Kidney (tissue), 14 donors: Measurements from ENCODE around the gene MEIS2. TPM values are rescaled to one million over a fixed set of nuclear protein-coding genes. Genes with fewer than 3 reads are reported as not detected.

Source experiments
- DNase-seq, 5 donors: peaks; one replicate each; pipeline ENCODE4 v3.0.0-alpha.2; 2013 to 2020
- FAIRE-seq: peaks from 2 replicates; lab custom pipeline; 2012; peaks lifted over from hg19 to GRCh38; lab: Jason Lieb, UNC
- H3K27ac ChIP-seq, 2 donors: one replicate each; pipeline ENCODE4 v1.7.0; 2013; ENCODE audit warnings: low read depth in 2 of 2, low read length in 2 of 2, inconsistent platforms in 1 of 2
- H3K27me3 ChIP-seq: one replicate; pipeline ENCODE4 v1.7.1; 2013; ENCODE audit warnings: low read length, inconsistent platforms; ENCODE audit not compliant: control insufficient read depth, insufficient read depth
- H3K36me3 ChIP-seq, 3 donors: one replicate each; pipeline versions ENCODE4 v1.7.0 to v1.7.1; 2013; ENCODE audit warnings: low read length in 3 of 3, control low read depth in 1 of 3, inconsistent platforms in 1 of 3; ENCODE audit not compliant: insufficient read depth in 3 of 3, control insufficient read depth in 2 of 3
- H3K4me1 ChIP-seq, 3 donors: one replicate each; pipeline versions ENCODE4 v1.7.0 to v1.7.1; 2013; ENCODE audit warnings: low read length in 3 of 3, inconsistent platforms in 1 of 3, low read depth in 1 of 3; ENCODE audit not compliant: control insufficient read depth in 2 of 3, insufficient read depth in 2 of 3
- H3K4me3 ChIP-seq, 3 donors: one replicate each; pipeline versions ENCODE4 v1.7.0 to v1.8.1; 2013; ENCODE audit warnings: low read length in 3 of 3, control low read depth in 1 of 3, inconsistent platforms in 1 of 3
- H3K9ac ChIP-seq, 3 donors: one replicate each; pipeline versions ENCODE4 v1.7.0 to v1.7.1; 2013; ENCODE audit warnings: low read length in 3 of 3, control low read depth in 1 of 3, inconsistent platforms in 1 of 3
- H3K9me3 ChIP-seq, 3 donors: one replicate each; pipeline versions ENCODE4 v1.7.0 to v1.7.1; 2013; ENCODE audit warnings: low read length in 3 of 3, control low read depth in 1 of 3, inconsistent platforms in 1 of 3; ENCODE audit not compliant: control insufficient read depth in 2 of 3, insufficient read depth in 1 of 3
- CTCF ChIP-seq: IDR thresholded peaks from 3 replicates; pipeline ENCODE4 v1.5.1; 2012; ENCODE audit warnings: mild to moderate bottlenecking, moderate library complexity, borderline replicate concordance; ENCODE audit not compliant: insufficient read depth; ENCODE audit errors: extremely low read depth
- intact Hi-C: fragments of 100-400 bp; cut with DNase I; formaldehyde crosslinking; loops from one replicate; pipeline ENCODE4 v1.11.1; 2022
- polyA plus RNA-seq: library from polyadenylated mRNA; stranded (reverse); fragments of 350-450 nt; fragmentation: Illumina TruSeq; extraction: RNeasy Lipid Tissue Mini Kit (QIAGEN cat#74804); gene quantifications from one replicate; pipeline ENCODE4 v1.2.3, GENCODE V29; 2014; ENCODE audit warnings: low read depth, low replicate concordance; ENCODE audit not compliant: insufficient read depth
- total RNA-seq: library from RNA; stranded (reverse); fragmentation: NEBNext Ultra II Directional; extraction: Animal tissue kit (Norgen Biotek cat#: 25700); gene quantifications from one replicate; pipeline ENCODE4 v1.2.1, GENCODE V29; 2021
- donor health status: control.
- donor health status: control.
- donor health status: control.
- donor health status: control.
- donor health status: control.
- donor health status: DM: yes; HTN: yes; CAD: no.
- donor health status: Normal renal cell carcinoma (clear cell type).

The MEIS2 gene
- total and polyA plus RNA-seq, 2 donors from 2014 or later: 14.7 to 50.9 TPM

DNA sequence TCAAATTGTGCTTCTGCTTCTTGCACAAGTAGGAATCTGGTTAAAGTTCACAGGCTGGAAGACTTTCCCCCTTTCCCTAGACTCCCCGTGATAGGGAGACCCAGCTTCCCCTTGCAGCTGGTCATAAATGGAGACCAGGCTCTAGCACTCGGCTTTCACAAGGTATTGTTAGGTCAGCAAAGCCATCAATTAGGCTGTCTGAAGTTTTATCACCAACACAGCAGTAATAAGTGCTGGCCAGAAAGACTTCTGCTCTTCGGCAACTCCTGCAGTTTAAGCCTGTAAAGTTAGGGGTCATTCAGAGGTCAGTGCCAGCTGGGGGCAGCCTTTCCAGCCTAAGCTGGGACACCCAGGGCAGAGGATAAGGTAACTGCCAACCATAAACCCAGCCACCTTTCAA, 203.4 kb downstream of the MEIS2 start:
- Histone ChIP-seq H3K27me3 (no peaks in the 10 kb centered on the region), H3K9me3 (no peaks in the 10 kb centered on the region), H3K4me3 (no peak overlapping the region), H3K9ac (no peak overlapping the region), H3K4me1 (peaks cover 0 to 12% (median 0%) of the 10 kb centered on the region in 3 donors), H3K36me3 (no peaks in the 10 kb centered on the region), H3K27ac (no peak overlapping the region)
- FAIRE-seq (no peak), DNase-seq (peak in 4 of 5 donors; percentile 75 to 94 (median 88))
- TF ChIP-seq CTCF: no peak
- intact Hi-C loops: no loop called here

DNA sequence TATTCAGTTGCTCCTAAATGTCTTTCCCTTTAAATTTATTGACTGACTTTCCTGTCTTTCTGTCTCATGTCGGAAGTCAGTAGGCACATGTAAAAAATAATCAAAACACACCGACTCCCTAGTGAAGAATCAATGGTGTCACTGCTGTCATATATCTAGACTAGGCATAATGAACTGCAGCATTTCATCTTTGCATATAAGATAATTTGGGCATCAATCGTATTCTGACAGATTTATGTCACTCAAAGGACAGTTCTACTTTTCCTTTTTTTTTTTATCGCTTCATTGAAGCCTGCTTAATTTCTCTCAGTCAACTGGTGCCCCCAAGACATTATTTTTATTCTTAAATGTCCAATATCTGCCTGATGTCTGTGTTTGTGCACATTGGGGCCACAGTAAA, 206.3 kb downstream of the MEIS2 start:
- no peak overlapping the region for H3K27ac ChIP-seq
- intact Hi-C loops: no loop called here
- H3K9me3 ChIP-seq: no peaks in the 10 kb centered on the region
- FAIRE-seq (no peak), DNase-seq (no peak)
- peaks cover 2% of the 10 kb centered on the region for H3K27me3 ChIP-seq
- no peak overlapping the region for H3K9ac ChIP-seq
- no peak for TF ChIP-seq CTCF
- no peaks in the 10 kb centered on the region for H3K36me3 ChIP-seq
- H3K4me1 ChIP-seq: peaks cover 0 to 12% (median 0%) of the 10 kb centered on the region in 3 donors
- H3K4me3 ChIP-seq: no peak overlapping the region

DNA sequence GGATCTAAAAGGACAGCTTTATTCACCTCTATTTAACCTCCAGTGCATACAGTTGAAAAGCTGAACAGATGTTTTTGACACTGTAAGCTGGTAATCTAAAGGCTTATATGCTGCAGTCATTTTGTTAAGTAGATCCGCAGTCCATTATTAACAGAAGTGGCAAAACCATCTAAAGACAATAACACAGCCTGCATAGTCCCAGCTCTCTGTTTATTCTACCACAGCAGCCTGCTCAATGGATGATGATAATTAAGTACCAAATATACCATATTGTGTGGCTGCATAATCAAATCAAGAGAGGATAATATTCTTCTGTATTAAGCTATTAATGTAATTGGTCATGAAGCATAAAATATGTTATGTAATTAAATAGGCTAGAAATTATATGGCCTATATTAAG, 207.1 kb downstream of the MEIS2 start:
- Histone ChIP-seq H3K9me3 (no peaks in the 10 kb centered on the region), H3K27ac (no peak overlapping the region), H3K4me3 (no peak overlapping the region), H3K4me1 (peaks cover 0 to 12% (median 0%) of the 10 kb centered on the region in 3 donors), H3K9ac (no peak overlapping the region), H3K36me3 (no peaks in the 10 kb centered on the region), H3K27me3 (peaks cover 2% of the 10 kb centered on the region)
- no peak for TF ChIP-seq CTCF
- FAIRE-seq: no peak
- intact Hi-C loops: no loop called here
- no peak for DNase-seq
